SK-N-SH (cell line): ENCODE data around the gene TMEM161A. TPM values are rescaled to one million over a fixed set of nuclear protein-coding genes. Genes with fewer than 3 reads are reported as not detected.

ENCODE experiments used
- CTCF ChIA-PET: fragments of 300-600, 350-600 bp; formaldehyde crosslinking; extraction: SDS; loops from one replicate; lab custom pipeline; 2021; lab: Yijun Ruan, JAX
- POLR2A ChIA-PET: fragments of 350-600 bp; sonication (Branson Sonifier 250); formaldehyde crosslinking; extraction: SDS; loops from one replicate; lab custom pipeline; 2020; ENCODE audit warnings: antibody characterized with exemption, inconsistent platforms; lab: Yijun Ruan, JAX
- DNase-seq: peaks from one replicate; pipeline ENCODE4 v3.0.0; 2012
- H2AFZ ChIP-seq: fragments of 200-600 bp; sonication (generic); 2 replicates; pipeline ENCODE4 v1.8.1; 2016; ENCODE audit warnings: antibody characterized with exemption, mild to moderate bottlenecking, low read depth
- H3F3A ChIP-seq: fragments of 200-600 bp; sonication (generic); replicated peaks from 2 replicates; pipeline ENCODE3; 2016; ENCODE audit warnings: antibody characterized with exemption, mild to moderate bottlenecking; ENCODE audit not compliant: insufficient read depth
- H3K27ac ChIP-seq, 2 experiments: fragments of 200-500 bp in 1 of 2; fragments of 200-600 bp in 1 of 2; sonication (Bioruptor generic) in 1 of 2; sonication (generic), shearing (Covaris generic) in 1 of 2; 2 replicates each; pipeline versions ENCODE4 v1.5.1 to v1.6.1; 2014 to 2016; ENCODE audit warnings: low read depth in 2 of 2, inconsistent platforms in 1 of 2, low read length in 1 of 2, mild to moderate bottlenecking in 1 of 2, mixed read lengths in 1 of 2
- H3K27me3 ChIP-seq: fragments of 200-600 bp; sonication (generic), shearing (Covaris generic); 2 replicates; pipeline ENCODE4 v1.6.1; 2016; ENCODE audit warnings: mixed run types; ENCODE audit not compliant: insufficient read depth
- H3K36me3 ChIP-seq, 2 experiments: fragments of 200-500 bp in 1 of 2; fragments of 200-600 bp in 1 of 2; sonication (Bioruptor generic) in 1 of 2; sonication (generic) in 1 of 2; replicated peaks in 1 of 2; 2 replicates each; pipeline versions ENCODE3 to v1.5.1; 2014 to 2016; ENCODE audit warnings: low read length in 1 of 2, mild to moderate bottlenecking in 1 of 2; ENCODE audit not compliant: insufficient read depth in 2 of 2, control insufficient read depth in 1 of 2
- H3K4me1 ChIP-seq, 2 experiments: fragments of 200-500 bp in 1 of 2; fragments of 200-600 bp in 1 of 2; sonication (Bioruptor generic) in 1 of 2; sonication (generic), shearing (Covaris generic) in 1 of 2; 2 replicates each; pipeline versions ENCODE4 v1.5.1 to v1.6.1; 2014 to 2016; ENCODE audit warnings: low read depth in 1 of 2, low read length in 1 of 2, mixed run types in 1 of 2; ENCODE audit not compliant: insufficient read depth in 2 of 2, control insufficient read depth in 1 of 2
- H3K4me2 ChIP-seq: fragments of 200-600 bp; sonication (generic), shearing (Covaris generic); 2 replicates; pipeline ENCODE4 v1.6.1; 2017; ENCODE audit warnings: mixed run types
- H3K4me3 ChIP-seq, 2 experiments: fragments of 200-500 bp in 1 of 2; fragments of 200-600 bp in 1 of 2; sonication (Bioruptor generic) in 1 of 2; sonication (generic), shearing (Covaris generic) in 1 of 2; 2 replicates each; pipeline versions ENCODE4 v1.5.1 to v1.8.1; 2014 to 2016; ENCODE audit warnings: low read depth in 2 of 2, inconsistent platforms in 1 of 2, low read length in 1 of 2, mild to moderate bottlenecking in 1 of 2, mixed read lengths in 1 of 2, moderate library complexity in 1 of 2
- H3K79me2 ChIP-seq: fragments of 200-600 bp; sonication (generic); 2 replicates; pipeline ENCODE4 v1.8.1; 2017; ENCODE audit warnings: mild to moderate bottlenecking; ENCODE audit not compliant: insufficient read depth
- H3K9ac ChIP-seq: fragments of 200-600 bp; sonication (generic); 2 replicates; pipeline ENCODE4 v1.6.1; 2017; ENCODE audit warnings: mixed run types
- H3K9me2 ChIP-seq: fragments of 200-600 bp; sonication (generic); 2 replicates; pipeline ENCODE4 v1.6.1; 2017; ENCODE audit warnings: mixed run types
- H3K9me3 ChIP-seq: fragments of 200-600 bp; sonication (generic); 2 replicates; pipeline ENCODE4 v1.6.1; 2017; ENCODE audit warnings: mixed run types, mild to moderate bottlenecking, moderate library complexity
- H4K20me1 ChIP-seq: fragments of 200-600 bp; sonication (generic); 2 replicates; pipeline ENCODE4 v1.6.1; 2017; ENCODE audit warnings: mild to moderate bottlenecking, mixed run types; ENCODE audit not compliant: insufficient read depth
- CHD2 ChIP-seq: fragments of 150-350 bp; IDR thresholded peaks from 2 replicates; pipeline ENCODE4 v1.6.1; 2018; ENCODE audit warnings: low read length; ENCODE audit not compliant: partially characterized antibody
- EP300 ChIP-seq, 2 experiments: IDR thresholded peaks; 2 replicates each; pipeline versions ENCODE4 v1.4.0 to v1.6.1; 2012; ENCODE audit warnings: borderline replicate concordance in 1 of 2, low read depth in 1 of 2, low read length in 1 of 2
- FOXJ3 ChIP-seq: sonication (generic); formaldehyde crosslinking; IDR thresholded peaks from 2 replicates; pipeline ENCODE4 v1.5.1; 2020; ENCODE audit warnings: mild to moderate bottlenecking, missing genetic modification reagents
- FOXM1 ChIP-seq: IDR thresholded peaks from 2 replicates; pipeline ENCODE4 v1.4.0; 2012; ENCODE audit warnings: low read depth, mild to moderate bottlenecking
- GABPA ChIP-seq: IDR thresholded peaks from 2 replicates; pipeline ENCODE4 v1.4.0; 2012; ENCODE audit warnings: low read depth, mild to moderate bottlenecking
- MXI1 ChIP-seq: IDR thresholded peaks from 2 replicates; pipeline ENCODE4 v1.6.1; 2012; ENCODE audit warnings: mild to moderate bottlenecking, low read depth, low read length, improper control_type of control experiment
- POLR2AphosphoS5 ChIP-seq: IDR thresholded peaks from 2 replicates; pipeline ENCODE4 v1.6.1; 2012; ENCODE audit warnings: low read depth, low read length
- RAD21 ChIP-seq: IDR thresholded peaks from 2 replicates; pipeline ENCODE4 v1.6.1; 2012; ENCODE audit warnings: mild to moderate bottlenecking, low read length
- RCOR1 ChIP-seq: fragments of 150-350 bp; IDR thresholded peaks from 2 replicates; pipeline ENCODE4 v1.6.1; 2017; ENCODE audit warnings: antibody characterized with exemption, low read length
- RFX5 ChIP-seq: IDR thresholded peaks from 2 replicates; pipeline ENCODE4 v1.6.1; 2012; ENCODE audit warnings: mild to moderate bottlenecking, improper control_type of control experiment, low read length
- RXRA ChIP-seq: IDR thresholded peaks from 2 replicates; pipeline ENCODE4 v1.4.0; 2012; ENCODE audit warnings: low read depth, mild to moderate bottlenecking, borderline replicate concordance
- SIN3A ChIP-seq: IDR thresholded peaks from 2 replicates; pipeline ENCODE4 v1.6.1; 2012; ENCODE audit warnings: low read depth, mild to moderate bottlenecking, low read length, moderate library complexity, borderline replicate concordance
- SMC3 ChIP-seq: IDR thresholded peaks from 2 replicates; pipeline ENCODE4 v1.6.1; 2012; ENCODE audit warnings: low read depth, low read length, improper control_type of control experiment
- TAF1 ChIP-seq: IDR thresholded peaks from 2 replicates; pipeline ENCODE4 v1.6.1; 2012; ENCODE audit warnings: low read depth, mild to moderate bottlenecking, low read length, moderate library complexity, borderline replicate concordance
- TCF12 ChIP-seq: IDR thresholded peaks from 2 replicates; pipeline ENCODE4 v1.4.0; 2012
- YY1 ChIP-seq: IDR thresholded peaks from 2 replicates; pipeline ENCODE4 v1.4.0; 2012; ENCODE audit warnings: low read depth, mild to moderate bottlenecking
- WGBS: methylation state at CpG from one replicate; pipeline ENCODE4 v1.1.6; 2017; ENCODE audit warnings: low lambda C conversion rate; 5-methylcytosine and 5-hydroxymethylcytosine counted together
- polyA plus RNA-seq, 3 experiments: library from polyadenylated mRNA; depleted of rRNA; stranded (reverse); fragments of >200 nt; gene quantifications; 2 replicates each; pipeline ENCODE4 v1.2.3, GENCODE V29; 2012
- TF ChIP-seq, protein P1 (sequence below): IDR thresholded peaks from 2 replicates; pipeline ENCODE4; 2012
- TF ChIP-seq, protein P2 (sequence below): IDR thresholded peaks from 2 replicates; pipeline ENCODE4 v1.4.0; 2012; ENCODE audit warnings: low read depth, borderline replicate concordance
- TF ChIP-seq, protein P3 (sequence below): fragments of 150-350 bp; IDR thresholded peaks from 2 replicates; pipeline ENCODE4 v1.6.1; 2017; ENCODE audit warnings: antibody characterized with exemption, low read length, low read depth, borderline replicate concordance
- TF ChIP-seq, protein P4 (sequence below): IDR thresholded peaks from 2 replicates; pipeline ENCODE4 v1.4.0; 2012; ENCODE audit warnings: low read depth, borderline replicate concordance
- TF ChIP-seq, protein P5 (sequence below): fragments of 150-350 bp; IDR thresholded peaks from 2 replicates; pipeline ENCODE4 v1.6.1; 2016; ENCODE audit warnings: mild to moderate bottlenecking, low read depth, low read length

The TMEM161A gene
- polyA plus RNA-seq, 1 of the 3 experiments (the other 2 are of a cell fraction) = 39.3 TPM

DNA sequence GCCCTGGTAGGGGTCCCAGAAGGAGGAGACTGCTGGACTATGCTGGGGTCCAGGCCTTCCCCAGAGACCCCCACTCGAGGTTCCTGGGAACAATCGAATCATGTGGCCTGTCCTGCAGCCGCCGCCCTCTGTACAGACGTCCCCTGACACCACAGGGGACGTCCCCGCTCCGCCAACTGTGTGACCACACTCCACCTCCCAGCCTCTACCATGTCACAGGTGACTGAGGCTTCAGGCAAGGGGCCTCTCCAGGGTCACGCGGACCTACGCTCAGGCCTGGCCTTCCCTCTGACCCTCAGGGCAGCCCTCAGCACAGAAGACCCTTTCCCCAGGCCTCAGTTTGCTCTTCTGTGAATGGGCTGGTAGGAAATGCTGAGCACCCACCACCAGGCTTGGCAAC, 13.1 kb upstream of the TMEM161A start:
- no peak for TF ChIP-seq FOXM1
- TF ChIP-seq MXI1 = no peak
- no peak for TF ChIP-seq POLR2AphosphoS5
- TF ChIP-seq SIN3A = no peak
- no peak for TF ChIP-seq RAD21
- no peak for TF ChIP-seq RCOR1
- no peak for TF ChIP-seq TAF1
- TF ChIP-seq GABPA = no peak
- TF ChIP-seq FOXJ3 (CRISPR knock-in tag) = no peak
- TF ChIP-seq, protein P1, sequence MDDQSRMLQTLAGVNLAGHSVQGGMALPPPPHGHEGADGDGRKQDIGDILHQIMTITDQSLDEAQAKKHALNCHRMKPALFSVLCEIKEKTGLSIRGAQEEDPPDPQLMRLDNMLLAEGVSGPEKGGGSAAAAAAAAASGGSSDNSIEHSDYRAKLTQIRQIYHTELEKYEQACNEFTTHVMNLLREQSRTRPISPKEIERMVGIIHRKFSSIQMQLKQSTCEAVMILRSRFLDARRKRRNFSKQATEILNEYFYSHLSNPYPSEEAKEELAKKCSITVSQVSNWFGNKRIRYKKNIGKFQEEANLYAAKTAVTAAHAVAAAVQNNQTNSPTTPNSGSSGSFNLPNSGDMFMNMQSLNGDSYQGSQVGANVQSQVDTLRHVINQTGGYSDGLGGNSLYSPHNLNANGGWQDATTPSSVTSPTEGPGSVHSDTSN = no peak
- TF ChIP-seq CHD2 = no peak
- no peak for TF ChIP-seq SMC3
- TF ChIP-seq, protein P2, sequence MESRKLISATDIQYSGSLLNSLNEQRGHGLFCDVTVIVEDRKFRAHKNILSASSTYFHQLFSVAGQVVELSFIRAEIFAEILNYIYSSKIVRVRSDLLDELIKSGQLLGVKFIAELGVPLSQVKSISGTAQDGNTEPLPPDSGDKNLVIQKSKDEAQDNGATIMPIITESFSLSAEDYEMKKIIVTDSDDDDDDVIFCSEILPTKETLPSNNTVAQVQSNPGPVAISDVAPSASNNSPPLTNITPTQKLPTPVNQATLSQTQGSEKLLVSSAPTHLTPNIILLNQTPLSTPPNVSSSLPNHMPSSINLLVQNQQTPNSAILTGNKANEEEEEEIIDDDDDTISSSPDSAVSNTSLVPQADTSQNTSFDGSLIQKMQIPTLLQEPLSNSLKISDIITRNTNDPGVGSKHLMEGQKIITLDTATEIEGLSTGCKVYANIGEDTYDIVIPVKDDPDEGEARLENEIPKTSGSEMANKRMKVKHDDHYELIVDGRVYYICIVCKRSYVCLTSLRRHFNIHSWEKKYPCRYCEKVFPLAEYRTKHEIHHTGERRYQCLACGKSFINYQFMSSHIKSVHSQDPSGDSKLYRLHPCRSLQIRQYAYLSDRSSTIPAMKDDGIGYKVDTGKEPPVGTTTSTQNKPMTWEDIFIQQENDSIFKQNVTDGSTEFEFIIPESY = no peak
- Histone ChIP-seq H3F3A (no peaks in the 10 kb centered on the region), H3K4me3 (no peak overlapping the region), H3K36me3 (peaks cover 0 to 9% of the 10 kb centered on the region in 2 experiments), H3K4me1 (no peaks in the 10 kb centered on the region), H3K9me2 (no peaks in the 10 kb centered on the region), H2AFZ (no peak overlapping the region), H3K9me3 (no peaks in the 10 kb centered on the region), H3K4me2 (no peak overlapping the region), H3K27me3 (no peaks in the 10 kb centered on the region), H3K9ac (no peak overlapping the region), H3K79me2 (no peaks in the 10 kb centered on the region), H3K27ac (no peak overlapping the region), H4K20me1 (no peaks in the 10 kb centered on the region)
- POLR2A ChIA-PET = no interaction called here
- no peak for DNase-seq
- WGBS = 80% methylated on average over 11 of the region's 11 CpGs
- CTCF ChIA-PET = no interaction called here

DNA sequence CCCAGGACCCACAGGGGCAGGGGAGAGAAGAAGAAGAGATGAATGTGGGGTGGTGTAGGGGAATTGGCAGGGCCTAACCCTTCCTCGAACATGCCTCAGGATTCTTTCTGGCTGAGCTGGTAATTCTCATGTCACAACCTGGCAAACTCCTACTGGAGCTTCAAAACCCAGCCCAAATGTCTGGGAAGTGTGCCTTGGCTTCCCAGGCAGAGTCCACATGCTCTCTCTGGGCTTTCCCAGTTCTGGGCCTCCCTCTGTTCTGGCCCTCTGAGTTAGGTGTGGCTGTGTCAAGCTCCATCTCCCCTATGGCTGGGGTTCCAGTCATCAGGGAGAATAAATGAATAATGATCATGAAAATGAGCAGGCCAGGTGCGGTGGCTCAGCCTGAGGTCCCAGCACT, 11.2 kb upstream of the TMEM161A start:
- H3K9ac ChIP-seq = no peak overlapping the region
- H3K9me2 ChIP-seq = no peaks in the 10 kb centered on the region
- WGBS = 63% methylated on average over 2 of the region's 2 CpGs
- H3K9me3 ChIP-seq = no peaks in the 10 kb centered on the region
- no peak for DNase-seq
- H3K4me1 ChIP-seq = no peaks in the 10 kb centered on the region; a peak in 1 of 4 replicates
- ChIA-PET CTCF (interaction anchor here (2.5 to 5.3 kb wide), 3 partner anchors 7 to 193 kb away, joined by 11 to 99 read pairs (median 79); partner anchors contain the start of gene MEF2B), POLR2A (no interaction called here)
- no peaks in the 10 kb centered on the region for H3K79me2 ChIP-seq
- no peaks in the 10 kb centered on the region for H3K36me3 ChIP-seq
- H3K4me2 ChIP-seq = no peak overlapping the region
- H3K27ac ChIP-seq = no peak overlapping the region
- no peak overlapping the region for H2AFZ ChIP-seq
- no peak overlapping the region for H3K4me3 ChIP-seq
- H4K20me1 ChIP-seq = no peaks in the 10 kb centered on the region
- H3F3A ChIP-seq = no peaks in the 10 kb centered on the region
- no peaks in the 10 kb centered on the region for H3K27me3 ChIP-seq
- TF ChIP-seq SIN3A (no peak), POLR2AphosphoS5 (no peak), YY1 (no peak), TCF12 (no peak), EP300 (IDR thresholded peaks at IDR 0.05; ENCODE audit: borderline replicate concordance in 1 of 2, low read depth in 1 of 2, low read length in 1 of 2) (no peak), RFX5 (no peak), SMC3 (no peak), RXRA (no peak), CHD2 (no peak), GABPA (no peak), RCOR1 (no peak), TAF1 (no peak), FOXM1 (no peak), RAD21 (no peak)
- TF ChIP-seq, protein P3, sequence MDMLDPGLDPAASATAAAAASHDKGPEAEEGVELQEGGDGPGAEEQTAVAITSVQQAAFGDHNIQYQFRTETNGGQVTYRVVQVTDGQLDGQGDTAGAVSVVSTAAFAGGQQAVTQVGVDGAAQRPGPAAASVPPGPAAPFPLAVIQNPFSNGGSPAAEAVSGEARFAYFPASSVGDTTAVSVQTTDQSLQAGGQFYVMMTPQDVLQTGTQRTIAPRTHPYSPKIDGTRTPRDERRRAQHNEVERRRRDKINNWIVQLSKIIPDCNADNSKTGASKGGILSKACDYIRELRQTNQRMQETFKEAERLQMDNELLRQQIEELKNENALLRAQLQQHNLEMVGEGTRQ = no peak
- TF ChIP-seq, protein P4, sequence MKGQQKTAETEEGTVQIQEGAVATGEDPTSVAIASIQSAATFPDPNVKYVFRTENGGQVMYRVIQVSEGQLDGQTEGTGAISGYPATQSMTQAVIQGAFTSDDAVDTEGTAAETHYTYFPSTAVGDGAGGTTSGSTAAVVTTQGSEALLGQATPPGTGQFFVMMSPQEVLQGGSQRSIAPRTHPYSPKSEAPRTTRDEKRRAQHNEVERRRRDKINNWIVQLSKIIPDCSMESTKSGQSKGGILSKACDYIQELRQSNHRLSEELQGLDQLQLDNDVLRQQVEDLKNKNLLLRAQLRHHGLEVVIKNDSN = no peak
- TF ChIP-seq, protein P5, sequence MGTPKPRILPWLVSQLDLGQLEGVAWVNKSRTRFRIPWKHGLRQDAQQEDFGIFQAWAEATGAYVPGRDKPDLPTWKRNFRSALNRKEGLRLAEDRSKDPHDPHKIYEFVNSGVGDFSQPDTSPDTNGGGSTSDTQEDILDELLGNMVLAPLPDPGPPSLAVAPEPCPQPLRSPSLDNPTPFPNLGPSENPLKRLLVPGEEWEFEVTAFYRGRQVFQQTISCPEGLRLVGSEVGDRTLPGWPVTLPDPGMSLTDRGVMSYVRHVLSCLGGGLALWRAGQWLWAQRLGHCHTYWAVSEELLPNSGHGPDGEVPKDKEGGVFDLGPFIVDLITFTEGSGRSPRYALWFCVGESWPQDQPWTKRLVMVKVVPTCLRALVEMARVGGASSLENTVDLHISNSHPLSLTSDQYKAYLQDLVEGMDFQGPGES = no peak
